ENCODE data around the gene RBM26.

- no peak for TF ChIP-seq POLR2A (IDR thresholded peaks at IDR 0.05; ENCODE audit: low read length)
- TF ChIP-seq GATA1 (IDR thresholded peaks at IDR 0.05; ENCODE audit: low read depth, low read length), result no peak
Measured at GRCh38 chr13:79349011-79349410, 57.0 kb downstream of the RBM26 start.
